ENCODE results near the gene KLC3.

- TF ChIP-seq CTCF (IDR thresholded peaks at IDR 0.05; ENCODE audit: low read length) (no peak), EZH2 (IDR thresholded peaks at IDR 0.05; ENCODE audit: borderline replicate concordance, low read length) (no peak)
Observed at GRCh38 chr19:45306518-45307027, 34.0 kb upstream of the KLC3 start.

Measured in OCI-LY1 (cell line).